Endodermal cell (in vitro differentiated cells): ENCODE measurements around the gene SPAG16. TPM values are rescaled to one million over a fixed set of nuclear protein-coding genes. Genes with fewer than 3 reads are reported as not detected.

Source experiments
- DNase-seq: peaks from one replicate; pipeline ENCODE4 v3.0.0-alpha.2; 2017
- H3K27ac ChIP-seq: 2 replicates; pipeline ENCODE4 v1.5.1; 2013; ENCODE audit warnings: mild to moderate bottlenecking, low read depth, low read length, moderate library complexity
- H3K27me3 ChIP-seq: 2 replicates; pipeline ENCODE4 v1.6.1; 2013; ENCODE audit warnings: mild to moderate bottlenecking, low read length, moderate library complexity; ENCODE audit not compliant: insufficient read depth, control insufficient read depth, poor library complexity, severe bottlenecking
- H3K36me3 ChIP-seq: 2 replicates; pipeline ENCODE4 v1.7.0; 2013; ENCODE audit warnings: mild to moderate bottlenecking, low read length, moderate library complexity; ENCODE audit not compliant: control insufficient read depth, insufficient read depth
- H3K4me1 ChIP-seq: one replicate; pipeline ENCODE4 v1.7.0; 2013; ENCODE audit warnings: low read length; ENCODE audit not compliant: control insufficient read depth, insufficient read depth
- H3K4me3 ChIP-seq: 2 replicates; pipeline ENCODE4 v1.5.1; 2013; ENCODE audit warnings: mild to moderate bottlenecking, low read length, moderate library complexity
- H3K9ac ChIP-seq: 2 replicates; pipeline ENCODE4 v1.6.1; 2013; ENCODE audit warnings: mild to moderate bottlenecking, low read length, moderate library complexity; ENCODE audit not compliant: poor library complexity, severe bottlenecking; ENCODE audit errors: extremely low read depth
- H3K9me3 ChIP-seq: 2 replicates; pipeline ENCODE4 v1.6.1; 2013; ENCODE audit warnings: mild to moderate bottlenecking, low read length, moderate library complexity; ENCODE audit not compliant: control insufficient read depth
- H3K27ac Mint-ChIP-seq: 2 replicates; pipeline ENCODE4 v1.8.0; 2020; ENCODE audit warnings: mixed read lengths
- H3K27me3 Mint-ChIP-seq: 2 replicates; pipeline ENCODE4 v1.8.0; 2021; ENCODE audit warnings: mild to moderate bottlenecking, mixed read lengths; ENCODE audit not compliant: insufficient read depth
- H3K36me3 Mint-ChIP-seq: 2 replicates; pipeline ENCODE4 v1.8.0; 2020; ENCODE audit warnings: low read depth, mixed read lengths
- H3K4me1 Mint-ChIP-seq: 2 replicates; pipeline ENCODE4 v1.8.0; 2020; ENCODE audit warnings: mixed read lengths
- H3K4me3 Mint-ChIP-seq: 2 replicates; pipeline ENCODE4 v1.8.0; 2020; ENCODE audit warnings: mild to moderate bottlenecking, moderate library complexity, mixed read lengths
- H3K9me3 Mint-ChIP-seq: 2 replicates; pipeline ENCODE4 v1.8.0; 2020; ENCODE audit warnings: mild to moderate bottlenecking, mixed read lengths
- WGBS, 2 experiments: methylation state at CpG; one replicate each; pipeline versions ENCODE4 v1.1.5 to v1.1.7; 2013; ENCODE audit warnings: missing lambda C conversion rate in 2 of 2, mixed read lengths in 1 of 2; ENCODE audit not compliant: insufficient coverage in 1 of 2, insufficient read length in 1 of 2; 5-methylcytosine and 5-hydroxymethylcytosine counted together
- total RNA-seq, 2 donors: library from RNA; stranded (reverse); fragmentation: NEBNext Ultra II Directional in 1 of 2; extraction: Animal tissue kit (Norgen Biotek cat#: 25700) in 1 of 2; gene quantifications; 2 replicates in 1 of 2; 3 replicates in 1 of 2; pipeline ENCODE4 v1.2.1, GENCODE V29; 2021
- TF ChIP-seq, protein P1 (sequence below): fragments of 200-600 bp; sonication (generic); conservative IDR thresholded peaks from 2 replicates; pipeline ENCODE4 v1.5.0; 2021; ENCODE audit warnings: antibody characterized with exemption, mild to moderate bottlenecking

SPAG16 gene
- total RNA-seq, 2 donors from 2014 or later: 27.8 to 38.2 TPM

DNA sequence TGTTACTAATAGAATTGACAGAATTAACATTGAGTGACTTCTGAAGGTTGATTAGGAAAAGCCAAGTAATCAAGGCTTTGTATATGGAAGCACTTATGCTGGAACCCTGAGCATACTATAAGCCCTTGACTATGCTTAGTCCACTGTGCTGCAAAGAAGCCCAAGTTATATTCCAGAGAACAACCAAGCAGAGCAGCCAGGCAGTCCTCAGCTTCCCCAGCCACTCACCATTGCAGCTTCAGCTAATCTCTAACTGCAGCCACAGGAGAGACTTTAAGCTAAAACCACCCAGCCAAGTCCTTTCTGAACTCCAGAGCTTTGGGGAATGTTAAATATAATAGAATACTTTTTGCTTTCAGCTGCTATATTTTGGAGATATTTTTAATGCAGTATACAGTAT, 962.2 kb downstream of the SPAG16 start:
- no peaks in the 10 kb centered on the region for H3K9me3 Mint-ChIP-seq
- no peaks in the 10 kb centered on the region for H3K36me3 Mint-ChIP-seq
- Histone ChIP-seq H3K9ac (no peak overlapping the region), H3K9me3 (no peaks in the 10 kb centered on the region), H3K4me1 (no peaks in the 10 kb centered on the region), H3K27me3 (no peaks in the 10 kb centered on the region), H3K4me3 (no peak overlapping the region), H3K36me3 (no peaks in the 10 kb centered on the region), H3K27ac (no peak overlapping the region)
- peak; percentile 42 for DNase-seq
- TF ChIP-seq, protein P1, sequence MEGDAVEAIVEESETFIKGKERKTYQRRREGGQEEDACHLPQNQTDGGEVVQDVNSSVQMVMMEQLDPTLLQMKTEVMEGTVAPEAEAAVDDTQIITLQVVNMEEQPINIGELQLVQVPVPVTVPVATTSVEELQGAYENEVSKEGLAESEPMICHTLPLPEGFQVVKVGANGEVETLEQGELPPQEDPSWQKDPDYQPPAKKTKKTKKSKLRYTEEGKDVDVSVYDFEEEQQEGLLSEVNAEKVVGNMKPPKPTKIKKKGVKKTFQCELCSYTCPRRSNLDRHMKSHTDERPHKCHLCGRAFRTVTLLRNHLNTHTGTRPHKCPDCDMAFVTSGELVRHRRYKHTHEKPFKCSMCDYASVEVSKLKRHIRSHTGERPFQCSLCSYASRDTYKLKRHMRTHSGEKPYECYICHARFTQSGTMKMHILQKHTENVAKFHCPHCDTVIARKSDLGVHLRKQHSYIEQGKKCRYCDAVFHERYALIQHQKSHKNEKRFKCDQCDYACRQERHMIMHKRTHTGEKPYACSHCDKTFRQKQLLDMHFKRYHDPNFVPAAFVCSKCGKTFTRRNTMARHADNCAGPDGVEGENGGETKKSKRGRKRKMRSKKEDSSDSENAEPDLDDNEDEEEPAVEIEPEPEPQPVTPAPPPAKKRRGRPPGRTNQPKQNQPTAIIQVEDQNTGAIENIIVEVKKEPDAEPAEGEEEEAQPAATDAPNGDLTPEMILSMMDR: no peak
- no peaks in the 10 kb centered on the region for H3K27me3 Mint-ChIP-seq
- H3K27ac Mint-ChIP-seq: no peak overlapping the region
- no peak overlapping the region for H3K4me3 Mint-ChIP-seq
- H3K4me1 Mint-ChIP-seq: no peaks in the 10 kb centered on the region

GRCh38 chr2:214247531-214247930, 963.3 kb downstream of the SPAG16 start:
- Histone ChIP-seq H3K9ac (no peak overlapping the region), H3K27me3 (no peaks in the 10 kb centered on the region), H3K36me3 (no peaks in the 10 kb centered on the region), H3K4me1 (no peaks in the 10 kb centered on the region), H3K9me3 (no peaks in the 10 kb centered on the region), H3K27ac (no peak overlapping the region), H3K4me3 (no peak overlapping the region)
- H3K27me3 Mint-ChIP-seq: no peaks in the 10 kb centered on the region
- no peak overlapping the region for H3K4me3 Mint-ChIP-seq
- TF ChIP-seq, protein P1: no peak
- WGBS, 2 experiments: 79 to 97% methylated on average over 3 of the region's 3 CpGs
- H3K27ac Mint-ChIP-seq: no peak overlapping the region
- H3K36me3 Mint-ChIP-seq: no peaks in the 10 kb centered on the region
- no peaks in the 10 kb centered on the region for H3K9me3 Mint-ChIP-seq
- DNase-seq: no peak
- no peaks in the 10 kb centered on the region for H3K4me1 Mint-ChIP-seq

GRCh38 chr2:214255046-214255445, 970.8 kb downstream of the SPAG16 start:
- H3K4me1 Mint-ChIP-seq: peaks cover 20% of the 10 kb centered on the region
- no peak overlapping the region for H3K4me3 Mint-ChIP-seq
- Histone ChIP-seq H3K9me3 (no peaks in the 10 kb centered on the region), H3K4me1 (peaks cover 3% of the 10 kb centered on the region), H3K27ac (no peak overlapping the region), H3K4me3 (no peak overlapping the region), H3K27me3 (no peaks in the 10 kb centered on the region), H3K9ac (no peak overlapping the region), H3K36me3 (no peaks in the 10 kb centered on the region)
- H3K36me3 Mint-ChIP-seq: no peaks in the 10 kb centered on the region
- TF ChIP-seq, protein P1: no peak
- WGBS, 2 experiments: 100% methylated on average over 1 of the region's 1 CpG; no CpG with 5 or more reads in 1 of the 2 experiments
- H3K27ac Mint-ChIP-seq: no peak overlapping the region
- no peak for DNase-seq
- H3K27me3 Mint-ChIP-seq: no peaks in the 10 kb centered on the region
- peaks cover 2% of the 10 kb centered on the region for H3K9me3 Mint-ChIP-seq
